ENCODE measurements around the gene DNAJC27.

DNA sequence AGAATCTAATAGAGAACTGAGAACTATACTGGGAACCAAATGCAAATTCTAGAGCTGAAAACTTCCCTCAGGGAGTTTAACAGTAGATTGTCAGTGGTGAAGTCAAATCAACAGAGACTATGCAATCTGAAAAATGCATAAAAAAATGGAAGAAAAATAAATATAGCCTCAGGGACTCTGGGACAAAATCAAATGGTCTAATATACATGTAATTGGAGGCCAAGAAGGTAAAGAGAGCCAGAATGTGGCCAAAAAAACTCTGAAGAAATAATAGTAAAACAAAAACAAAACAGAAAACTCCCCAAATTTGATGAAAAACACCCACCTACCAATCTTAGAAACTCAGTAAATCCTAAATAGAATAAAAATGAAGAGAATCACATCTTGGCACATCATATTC is 16.5 kb downstream of the DNAJC27 start:
- TF ChIP-seq, protein P1, sequence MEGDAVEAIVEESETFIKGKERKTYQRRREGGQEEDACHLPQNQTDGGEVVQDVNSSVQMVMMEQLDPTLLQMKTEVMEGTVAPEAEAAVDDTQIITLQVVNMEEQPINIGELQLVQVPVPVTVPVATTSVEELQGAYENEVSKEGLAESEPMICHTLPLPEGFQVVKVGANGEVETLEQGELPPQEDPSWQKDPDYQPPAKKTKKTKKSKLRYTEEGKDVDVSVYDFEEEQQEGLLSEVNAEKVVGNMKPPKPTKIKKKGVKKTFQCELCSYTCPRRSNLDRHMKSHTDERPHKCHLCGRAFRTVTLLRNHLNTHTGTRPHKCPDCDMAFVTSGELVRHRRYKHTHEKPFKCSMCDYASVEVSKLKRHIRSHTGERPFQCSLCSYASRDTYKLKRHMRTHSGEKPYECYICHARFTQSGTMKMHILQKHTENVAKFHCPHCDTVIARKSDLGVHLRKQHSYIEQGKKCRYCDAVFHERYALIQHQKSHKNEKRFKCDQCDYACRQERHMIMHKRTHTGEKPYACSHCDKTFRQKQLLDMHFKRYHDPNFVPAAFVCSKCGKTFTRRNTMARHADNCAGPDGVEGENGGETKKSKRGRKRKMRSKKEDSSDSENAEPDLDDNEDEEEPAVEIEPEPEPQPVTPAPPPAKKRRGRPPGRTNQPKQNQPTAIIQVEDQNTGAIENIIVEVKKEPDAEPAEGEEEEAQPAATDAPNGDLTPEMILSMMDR (IDR thresholded peaks at IDR 0.05) = no peak
- no peak for TF ChIP-seq POLR2A (IDR thresholded peaks at IDR 0.05)

All from thyroid gland (tissue), 4 donors.